Stimulated activated naive CD4-positive, alpha-beta T cell (primary cell): ENCODE measurements around the gene SPPL2B.
"Not testable (repeated sequence)": the region's sequence is repeated elsewhere in the genome, so short reads cannot be mapped to it uniquely, and the experiment has no call there.

ENCODE experiments used
- DNase-seq, 6 experiments: peaks; one replicate each; lab custom pipeline; 2025; lab: John Stamatoyannopoulos, UW

Gene SPPL2B

GRCh38 chr19:2338055-2338615, 9.7 kb downstream of the SPPL2B start:
- no peak for DNase-seq

GRCh38 chr19:2338751-2339643, 10.5 kb downstream of the SPPL2B start:
- DNase-seq: no peak

DNA sequence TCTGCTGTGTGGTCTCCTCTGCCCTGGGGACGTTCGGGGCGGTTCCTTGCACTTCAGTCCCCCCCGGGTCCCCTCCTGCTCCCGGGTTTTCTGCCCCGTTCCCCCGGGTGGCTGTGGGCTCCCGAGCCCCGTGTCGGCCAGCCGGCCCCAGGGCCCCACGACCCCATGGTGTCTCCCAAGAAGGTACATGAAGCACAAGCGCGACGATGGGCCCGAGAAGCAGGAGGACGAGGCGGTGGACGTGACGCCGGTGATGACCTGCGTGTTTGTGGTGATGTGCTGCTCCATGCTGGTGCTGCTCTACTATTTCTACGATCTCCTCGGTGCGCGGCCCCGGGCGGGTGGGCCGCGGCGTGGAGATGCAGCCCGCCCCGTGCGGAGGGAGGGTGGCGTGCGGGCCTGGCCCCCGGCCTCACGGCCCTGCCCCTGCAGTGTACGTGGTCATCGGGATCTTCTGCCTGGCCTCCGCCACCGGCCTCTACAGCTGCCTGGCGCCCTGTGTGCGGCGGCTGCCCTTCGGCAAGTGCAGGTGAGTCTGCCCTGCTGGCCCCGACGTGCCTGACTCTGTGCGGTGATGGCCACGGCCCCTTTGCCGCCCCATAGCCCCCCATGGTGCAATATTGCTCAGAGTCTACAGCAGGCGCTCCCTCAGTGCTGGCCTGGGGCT, 11.3 kb downstream of the SPPL2B start:
- no peak for DNase-seq

DNA sequence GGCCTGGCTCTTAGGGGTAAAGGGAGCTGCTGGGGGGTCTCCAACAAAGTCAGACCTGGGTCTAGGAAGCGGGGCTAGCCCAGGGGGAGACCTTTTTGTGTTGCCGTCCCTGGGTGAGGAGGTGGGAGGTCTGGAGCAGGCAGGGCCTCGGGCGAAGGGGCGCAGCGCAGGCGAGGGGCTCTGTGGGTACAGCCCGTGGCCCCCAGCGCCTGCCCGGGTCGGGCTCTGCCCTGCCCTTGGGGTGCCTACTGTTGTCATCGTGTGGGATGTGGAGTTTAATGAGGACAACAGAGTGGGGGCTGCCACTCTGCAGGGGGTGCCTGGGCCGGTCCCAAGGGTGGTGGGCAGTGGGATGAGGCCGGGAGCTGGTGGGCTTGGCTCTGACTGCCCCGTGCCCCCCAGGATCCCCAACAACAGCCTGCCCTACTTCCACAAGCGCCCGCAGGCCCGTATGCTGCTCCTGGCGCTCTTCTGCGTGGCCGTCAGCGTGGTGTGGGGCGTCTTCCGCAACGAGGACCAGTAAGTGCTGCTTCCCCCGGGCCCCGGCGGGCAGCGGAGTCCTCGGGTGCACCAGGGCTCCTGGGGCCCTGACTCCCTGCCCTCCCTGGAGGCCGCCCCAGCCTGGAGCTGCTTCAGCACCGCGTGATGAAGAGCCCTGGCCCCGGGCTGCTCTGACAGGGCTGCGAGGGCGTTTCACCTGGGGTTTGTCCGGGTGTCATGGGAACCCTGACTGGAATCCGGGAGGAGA, 12.2 kb downstream of the SPPL2B start:
- no peak for DNase-seq

GRCh38 chr19:2341244-2341751, 12.8 kb downstream of the SPPL2B start:
- DNase-seq: no peak

DNA sequence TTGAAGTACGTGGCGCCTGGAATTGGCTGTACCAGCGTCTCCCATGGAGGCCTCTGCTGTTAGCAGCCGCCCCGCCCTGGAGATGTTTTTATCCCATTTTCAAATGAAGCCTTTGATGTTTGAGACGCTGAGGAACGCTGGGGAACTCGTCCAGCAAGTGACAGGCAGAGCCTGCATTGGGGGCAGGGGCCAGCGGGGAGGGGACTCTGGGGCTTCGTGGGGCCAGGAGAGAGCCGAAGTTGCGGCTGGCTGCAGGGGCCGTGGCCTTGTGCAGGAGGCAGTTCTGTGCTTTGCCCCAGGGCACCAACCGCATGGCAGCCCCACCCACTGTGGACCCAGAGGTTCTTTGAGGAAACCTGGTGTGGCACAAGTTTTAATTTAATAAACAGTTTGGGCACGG, 13.5 kb downstream of the SPPL2B start:
- DNase-seq: no peak

- no peak for DNase-seq
Measured at GRCh38 chr19:2342656-2343288, 14.3 kb downstream of the SPPL2B start.

GRCh38 chr19:2343289-2343982, 15.0 kb downstream of the SPPL2B start:
- DNase-seq: no peak

- no peak for DNase-seq
Measured at GRCh38 chr19:2344381-2344870, 15.9 kb downstream of the SPPL2B start.

- no peak for DNase-seq
Measured at GRCh38 chr19:2345076-2345475, 16.6 kb downstream of the SPPL2B start.

DNA sequence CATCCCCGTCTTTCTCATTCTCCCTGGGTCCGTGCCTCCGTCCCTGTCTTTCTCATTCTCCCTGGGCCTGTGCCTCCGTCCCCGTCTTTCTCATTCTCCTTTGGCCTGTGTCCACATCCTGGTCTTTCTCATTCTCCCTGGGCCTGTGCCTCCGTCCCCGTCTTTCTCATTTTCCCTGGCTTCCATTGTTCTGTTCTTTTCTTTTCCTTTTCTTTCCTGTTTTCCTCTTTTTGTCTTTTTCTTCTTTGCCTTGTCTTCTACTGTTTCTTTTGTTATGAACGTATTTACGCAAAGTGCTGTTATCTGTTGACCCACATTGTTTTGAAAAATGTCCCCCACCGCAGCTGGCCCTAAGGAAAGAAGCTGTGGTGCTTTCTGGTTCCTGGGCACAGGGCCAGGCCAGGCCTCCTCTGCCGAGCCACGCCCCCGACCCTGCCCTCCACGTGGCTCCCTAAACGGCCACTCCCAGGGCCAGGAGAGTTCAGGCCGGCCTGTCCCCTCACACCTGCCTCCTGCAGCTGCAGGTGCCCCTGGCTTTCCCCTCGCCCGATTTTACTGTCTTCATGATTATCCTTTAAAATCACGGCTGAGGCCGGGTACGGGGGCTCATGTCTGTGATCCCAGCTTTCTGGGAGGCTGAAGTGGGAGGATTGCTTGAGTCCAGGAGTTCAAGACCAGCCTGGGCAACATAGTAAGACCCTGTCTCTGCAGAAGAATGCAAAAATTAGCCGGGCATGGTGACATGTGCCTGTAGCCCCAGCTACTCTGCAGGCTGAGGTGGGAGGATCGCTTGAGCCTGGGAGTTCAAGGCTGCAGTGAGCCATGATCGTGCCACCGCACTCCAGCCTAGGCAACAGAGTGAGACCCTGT, 17.5 kb downstream of the SPPL2B start:
- no peak for DNase-seq

GRCh38 chr19:2349818-2350217, 21.3 kb downstream of the SPPL2B start:
- not testable (repeated sequence) for DNase-seq

DNA sequence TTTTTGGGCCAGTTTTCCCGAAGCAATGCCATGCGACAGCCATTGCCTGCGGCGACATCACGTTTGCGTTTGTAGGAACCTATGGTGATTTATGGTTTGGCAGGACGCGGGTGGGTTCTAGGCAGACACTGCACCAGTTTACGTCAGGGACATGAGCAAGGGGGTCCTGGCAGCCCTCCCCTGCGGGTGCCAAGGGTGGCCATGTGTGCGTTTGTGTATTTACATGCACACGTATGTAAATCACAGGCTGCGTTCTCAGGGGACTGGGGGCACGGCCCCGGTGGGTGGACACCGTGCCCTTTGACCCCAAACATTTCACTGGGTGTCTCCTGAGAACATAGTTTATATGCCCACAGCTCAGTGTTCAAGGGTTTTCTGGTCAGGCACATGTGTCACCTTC, 22.2 kb downstream of the SPPL2B start:
- no peak for DNase-seq

DNA sequence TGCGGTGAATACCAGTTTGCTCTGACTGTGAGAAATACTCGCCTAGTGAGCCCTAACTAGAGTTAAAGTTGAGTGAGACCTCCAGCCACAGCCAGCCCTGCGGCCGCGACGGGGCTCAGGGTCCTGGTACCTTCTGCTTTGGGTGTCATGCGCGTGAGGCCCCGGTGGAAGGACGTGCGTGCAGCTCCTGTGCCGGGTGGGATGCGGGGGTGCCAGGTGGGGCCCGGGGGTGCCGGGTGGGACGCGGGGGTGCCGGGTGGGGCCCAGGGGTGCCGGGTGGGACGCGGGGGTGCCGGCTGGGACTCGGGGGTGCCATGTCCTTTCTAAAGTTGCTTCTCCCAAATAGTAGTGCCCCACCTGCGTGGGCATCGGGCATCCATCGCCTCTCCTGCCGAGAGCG, 23.1 kb downstream of the SPPL2B start:
- no peak for DNase-seq

DNA sequence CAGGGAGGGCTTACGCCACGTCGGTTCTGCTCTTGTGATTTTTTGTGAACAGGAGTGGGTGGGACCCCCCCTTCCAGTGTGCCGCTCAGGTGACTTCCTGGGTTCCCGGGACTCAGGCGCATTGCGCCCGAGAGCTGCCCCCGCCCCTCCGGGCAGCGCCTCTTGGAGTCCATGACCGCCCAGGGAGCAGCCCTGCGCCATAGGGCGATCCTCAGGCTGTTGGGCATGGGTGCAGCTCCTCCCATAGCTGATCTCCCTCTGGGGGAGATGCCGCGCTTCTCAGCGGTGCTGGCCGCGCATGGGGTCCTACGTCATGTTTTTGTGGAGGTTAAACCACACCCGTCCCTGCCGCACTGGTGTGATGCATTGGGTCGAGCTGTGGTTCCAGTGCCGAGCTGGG, 23.6 kb downstream of the SPPL2B start:
- no peak for DNase-seq

- no peak for DNase-seq
Measured at GRCh38 chr19:2353159-2353886, 24.8 kb downstream of the SPPL2B start.

DNA sequence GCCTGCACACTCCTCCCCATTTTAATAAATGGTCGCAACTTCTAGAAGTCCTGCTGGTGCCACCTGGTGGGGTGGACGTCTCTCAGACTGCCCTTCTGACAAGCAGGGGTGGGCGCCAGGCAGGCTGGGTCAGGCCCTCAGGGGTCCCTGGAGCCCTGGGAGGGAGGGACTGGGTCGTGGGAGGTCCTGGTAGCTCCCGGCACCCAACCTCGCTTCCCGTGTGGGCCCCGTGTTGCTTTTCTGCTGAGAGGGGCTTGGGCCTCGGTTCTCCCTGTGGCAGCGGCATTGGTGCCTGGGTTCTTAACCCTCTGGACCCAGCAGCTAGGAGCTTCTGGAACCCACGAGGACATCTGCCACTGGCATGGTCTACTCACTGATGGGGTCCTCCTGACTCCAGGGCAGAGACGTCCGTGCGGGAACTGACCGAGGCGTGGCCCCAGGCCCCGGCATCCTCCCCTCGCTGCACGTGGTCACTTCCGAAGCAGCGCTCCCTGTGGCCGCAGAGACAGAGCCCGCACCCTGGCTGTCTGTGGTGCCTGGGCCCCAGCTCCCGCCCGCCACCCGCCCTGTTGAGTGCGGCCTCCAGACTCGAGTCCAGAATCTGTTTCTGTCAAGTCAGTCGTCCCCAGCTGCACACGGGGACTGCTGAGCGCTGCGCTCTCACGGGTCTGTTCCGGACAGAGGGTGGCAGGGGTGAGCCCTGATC, 25.6 kb downstream of the SPPL2B start:
- DNase-seq: no peak

GRCh38 chr19:2354670-2355069, 26.2 kb downstream of the SPPL2B start:
- DNase-seq: no peak
